Ureter (tissue), 1 donor: Measurements from ENCODE around the gene FZD8. TPM values are rescaled to one million over a fixed set of nuclear protein-coding genes. Genes with fewer than 3 reads are reported as not detected.
A peak's percentile ranks its signal among the peaks of the same experiment; 100 is the strongest.
"Not testable (repeated sequence)": the region's sequence is repeated elsewhere in the genome, so short reads cannot be mapped to it uniquely, and the experiment has no call there.

Source experiments
- DNase-seq: peaks from one replicate; pipeline ENCODE4 v3.0.0-alpha.2; 2020; ENCODE audit warnings: low spot score
- total RNA-seq: library from RNA; stranded (reverse); gene quantifications from one replicate; pipeline ENCODE4 v1.2.4, GENCODE V29; 2023
- donor health status: DM: yes; HTN: yes; CAD: no.

The FZD8 gene, protein sequence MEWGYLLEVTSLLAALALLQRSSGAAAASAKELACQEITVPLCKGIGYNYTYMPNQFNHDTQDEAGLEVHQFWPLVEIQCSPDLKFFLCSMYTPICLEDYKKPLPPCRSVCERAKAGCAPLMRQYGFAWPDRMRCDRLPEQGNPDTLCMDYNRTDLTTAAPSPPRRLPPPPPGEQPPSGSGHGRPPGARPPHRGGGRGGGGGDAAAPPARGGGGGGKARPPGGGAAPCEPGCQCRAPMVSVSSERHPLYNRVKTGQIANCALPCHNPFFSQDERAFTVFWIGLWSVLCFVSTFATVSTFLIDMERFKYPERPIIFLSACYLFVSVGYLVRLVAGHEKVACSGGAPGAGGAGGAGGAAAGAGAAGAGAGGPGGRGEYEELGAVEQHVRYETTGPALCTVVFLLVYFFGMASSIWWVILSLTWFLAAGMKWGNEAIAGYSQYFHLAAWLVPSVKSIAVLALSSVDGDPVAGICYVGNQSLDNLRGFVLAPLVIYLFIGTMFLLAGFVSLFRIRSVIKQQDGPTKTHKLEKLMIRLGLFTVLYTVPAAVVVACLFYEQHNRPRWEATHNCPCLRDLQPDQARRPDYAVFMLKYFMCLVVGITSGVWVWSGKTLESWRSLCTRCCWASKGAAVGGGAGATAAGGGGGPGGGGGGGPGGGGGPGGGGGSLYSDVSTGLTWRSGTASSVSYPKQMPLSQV
- 2.6 TPM for total RNA-seq

DNA sequence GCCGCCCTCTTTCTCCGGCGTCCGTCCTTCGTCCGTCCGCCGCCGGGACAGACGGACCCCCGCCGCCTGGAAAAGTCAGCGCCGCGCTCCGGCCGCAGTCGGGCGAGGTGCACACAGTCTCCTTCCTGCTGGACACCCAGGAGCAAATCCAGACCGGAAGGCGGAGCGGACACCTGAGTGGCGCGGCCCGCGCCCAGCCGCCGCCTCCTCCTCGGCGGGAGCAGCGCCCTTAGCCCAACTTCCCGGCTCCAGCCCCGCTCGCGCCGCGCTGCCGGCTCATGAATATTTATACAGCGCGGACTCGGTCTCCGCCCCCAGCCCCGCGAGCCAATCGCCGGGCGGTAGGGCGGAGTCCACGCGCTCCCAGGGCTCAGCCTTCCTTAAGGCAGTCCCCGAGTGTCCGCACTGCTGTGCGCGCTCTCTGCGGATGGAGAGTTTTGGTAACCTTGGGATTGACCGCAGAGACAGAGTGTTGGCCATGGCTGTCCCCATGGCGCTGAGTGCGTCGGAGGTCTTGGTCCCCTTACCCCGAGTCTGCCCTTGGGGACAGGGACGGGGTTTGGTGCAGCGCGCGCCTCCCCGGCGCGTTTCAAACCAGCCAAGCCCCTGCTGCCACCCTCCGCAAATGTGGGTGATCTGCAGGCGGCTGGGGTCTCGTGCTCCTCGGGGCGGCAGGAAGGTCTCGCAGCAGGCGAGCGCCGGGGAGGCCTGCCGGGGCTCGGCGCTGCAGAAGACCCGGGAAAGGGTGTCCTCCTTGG, at the start of gene FZD8:
TSS of gene FZD8 (minus strand) at position 262 of the 758 bp plus-strand sequence. CDS start 867 bp downstream, outside the sequence.
- DNase-seq = peak; percentile 89

DNA sequence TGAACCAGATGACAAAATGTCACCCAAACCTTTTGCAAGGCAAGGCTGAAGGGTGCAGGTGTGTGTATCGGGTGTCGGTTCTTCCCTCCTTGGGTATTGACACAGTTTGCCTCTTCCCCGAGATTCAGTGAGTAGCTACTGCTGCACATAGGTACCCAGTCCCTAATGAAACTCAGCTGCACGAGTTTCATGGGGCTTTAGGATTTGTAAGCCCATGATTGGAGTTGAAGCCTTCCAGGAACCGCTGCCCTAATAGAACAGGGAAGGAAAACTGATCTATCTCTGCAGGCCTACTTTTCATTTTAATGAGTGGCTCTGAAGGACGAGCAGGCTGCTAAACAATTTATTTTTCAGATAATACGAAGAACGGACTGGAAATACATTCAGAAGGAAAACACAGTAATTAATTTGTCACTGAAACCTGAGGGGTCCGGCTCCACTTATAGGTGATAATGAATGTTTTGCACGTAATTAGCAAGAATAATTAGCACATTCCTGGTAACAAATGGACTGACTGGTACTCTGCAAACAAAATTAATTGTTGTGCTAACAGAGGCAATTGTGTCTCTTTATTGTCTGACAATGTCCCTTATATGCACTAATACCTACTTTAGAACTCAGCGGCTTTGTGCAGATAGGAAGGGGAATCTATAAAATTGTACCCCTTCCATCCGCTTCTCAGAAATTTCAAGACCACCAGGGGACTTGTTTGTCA, 49.6 kb upstream of the FZD8 start:
- DNase-seq = no peak

DNA sequence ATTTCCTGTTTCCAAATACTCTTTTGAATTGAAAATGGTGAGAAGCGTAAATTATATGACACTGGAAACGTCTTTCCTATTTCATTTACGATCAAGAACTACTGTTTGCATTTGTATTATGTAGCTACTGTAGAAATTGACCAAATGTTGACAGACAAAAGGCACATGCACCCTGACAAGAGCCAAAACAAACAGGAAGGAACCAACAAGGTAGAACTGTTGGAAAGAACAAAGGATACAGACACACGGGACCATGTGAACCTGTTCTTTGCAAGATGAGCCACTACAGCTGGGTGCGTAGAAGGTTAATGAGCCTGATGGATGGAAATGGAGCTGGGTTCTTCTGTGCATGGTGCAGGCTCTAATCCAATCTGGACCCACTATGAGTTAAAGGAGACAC, 48.4 kb upstream of the FZD8 start:
- no peak for DNase-seq

DNA sequence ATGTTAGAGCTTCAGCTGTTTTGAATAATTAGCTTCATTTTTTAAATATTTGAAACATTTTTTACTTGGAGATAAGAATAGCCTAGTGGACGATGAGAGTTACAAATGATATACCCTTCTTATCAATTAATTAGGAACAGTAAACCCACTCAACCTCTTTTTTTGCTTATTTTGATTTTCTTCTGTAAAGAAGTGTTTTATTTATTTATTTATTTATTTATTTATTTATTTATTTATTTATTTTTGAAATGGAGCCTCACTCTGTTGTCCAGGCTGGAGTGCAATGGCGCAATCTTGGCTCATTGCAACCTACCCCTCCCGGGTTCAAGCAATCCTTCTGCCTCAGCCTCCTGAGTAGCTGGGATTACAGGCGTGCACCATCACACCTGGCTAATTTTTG, 43.8 kb upstream of the FZD8 start:
- DNase-seq = not testable (repeated sequence)

DNA sequence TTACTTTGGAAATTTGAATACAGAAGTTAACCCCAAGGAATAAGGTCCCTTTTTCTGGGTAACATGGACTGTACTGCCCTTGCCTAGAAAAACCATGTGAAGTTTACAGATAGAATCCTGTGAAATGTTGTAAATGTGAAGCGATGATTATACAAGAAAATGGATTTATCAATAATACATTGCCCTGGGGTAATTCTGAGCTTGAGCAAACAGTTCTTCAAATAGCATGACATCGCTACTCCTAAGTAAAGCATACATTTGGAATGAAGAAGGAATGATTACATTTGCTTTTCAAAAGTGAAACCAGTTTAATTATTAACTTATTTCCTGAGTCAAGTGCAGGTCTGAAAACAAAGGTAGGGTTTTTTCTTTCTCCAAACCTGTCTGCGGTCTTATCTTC, 43.3 kb upstream of the FZD8 start:
- no peak for DNase-seq

DNA sequence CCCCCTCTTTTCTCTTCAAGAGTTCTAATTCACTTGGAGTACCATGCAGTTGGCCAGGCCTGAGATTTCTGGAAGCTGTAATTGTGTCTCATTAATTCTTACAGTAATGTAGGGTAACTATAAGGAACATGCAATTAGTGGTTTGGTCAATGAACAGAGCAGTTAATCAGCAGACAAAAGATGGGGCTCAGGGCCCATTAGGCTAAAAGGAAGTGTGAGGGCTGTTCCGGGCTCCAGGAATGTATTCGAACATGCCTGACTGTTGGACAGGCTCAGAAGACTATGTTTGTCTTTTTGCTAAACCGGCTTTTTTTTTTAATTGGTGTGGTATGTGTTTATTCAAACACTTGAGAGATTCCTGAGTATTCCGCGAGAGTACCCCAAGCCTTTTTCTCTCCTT, 42.5 kb upstream of the FZD8 start:
- no peak for DNase-seq

DNA sequence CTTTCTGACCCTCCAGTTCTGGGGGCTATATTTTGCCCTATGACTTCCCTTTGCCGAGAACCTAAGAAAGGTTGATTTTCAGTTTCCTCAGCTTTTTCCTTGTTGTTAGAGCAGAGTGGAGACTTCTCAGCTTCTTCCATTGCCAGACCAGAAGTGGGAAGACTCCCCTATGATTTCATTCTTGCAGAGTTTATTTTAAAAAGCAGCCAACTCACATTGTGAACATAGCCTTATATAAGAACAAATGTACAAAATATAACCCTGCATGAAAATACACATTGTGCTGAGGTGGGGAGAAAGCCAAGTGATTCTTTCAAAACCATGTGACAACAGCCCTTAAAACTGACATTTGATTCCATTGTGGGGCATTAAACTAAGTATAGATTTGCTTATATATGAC, 33.8 kb upstream of the FZD8 start:
- DNase-seq = no peak

DNA sequence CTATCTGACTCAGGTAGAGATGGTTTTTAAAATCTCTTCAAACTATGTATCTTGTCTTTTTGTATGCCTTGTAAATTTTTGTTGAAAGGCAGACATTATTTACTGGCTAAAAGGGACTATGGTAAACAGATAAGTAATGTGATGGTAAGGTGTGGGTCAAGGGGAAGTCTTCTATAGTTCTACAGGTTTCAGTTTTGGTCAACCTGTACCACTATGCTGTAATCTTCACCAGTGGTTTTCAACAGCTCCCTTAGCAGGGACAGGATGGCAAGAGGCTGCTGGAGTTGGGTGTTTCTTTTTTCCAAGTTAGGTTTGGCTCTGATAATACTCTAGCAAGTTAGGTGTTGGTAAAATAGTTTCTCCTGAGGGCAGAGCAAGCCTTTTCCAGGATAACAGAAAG, 32.7 kb upstream of the FZD8 start:
- no peak for DNase-seq

DNA sequence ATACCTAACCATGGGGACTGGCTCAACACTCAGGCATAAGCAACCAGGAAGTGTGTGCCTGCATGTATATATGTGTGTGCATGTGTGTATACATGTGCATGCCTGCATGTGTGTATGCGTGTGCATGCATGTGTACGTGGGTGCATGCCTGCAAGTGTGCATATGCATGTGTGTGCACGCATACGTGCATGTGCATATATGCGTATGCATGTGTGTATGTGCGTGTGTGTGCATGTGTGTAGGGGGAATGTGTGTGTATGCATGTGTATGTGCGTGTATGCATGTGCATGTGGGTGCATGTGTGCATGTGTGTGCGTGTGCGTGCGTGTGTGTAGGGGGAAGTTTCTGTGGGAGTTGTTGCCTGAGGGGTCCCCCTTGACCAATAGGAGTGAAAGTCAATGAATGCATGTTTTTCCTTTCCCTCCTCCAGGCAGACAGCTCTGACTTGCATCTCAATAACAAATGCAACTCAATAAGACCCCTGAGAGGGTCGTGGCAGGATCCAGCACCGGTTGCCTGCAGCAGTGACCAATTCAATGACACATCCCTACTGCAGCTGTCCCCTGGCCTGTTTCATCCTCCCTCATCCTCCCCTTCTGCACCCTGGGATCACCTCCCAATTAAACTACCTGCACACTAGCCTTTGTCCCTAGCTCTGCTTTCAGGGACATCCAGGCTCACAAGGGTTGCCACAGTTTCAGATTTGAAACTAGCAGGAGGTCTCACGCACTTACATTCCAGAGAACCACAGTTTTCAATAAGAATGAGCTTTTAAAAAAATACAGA, 27.0 kb upstream of the FZD8 start:
- no peak for DNase-seq

DNA sequence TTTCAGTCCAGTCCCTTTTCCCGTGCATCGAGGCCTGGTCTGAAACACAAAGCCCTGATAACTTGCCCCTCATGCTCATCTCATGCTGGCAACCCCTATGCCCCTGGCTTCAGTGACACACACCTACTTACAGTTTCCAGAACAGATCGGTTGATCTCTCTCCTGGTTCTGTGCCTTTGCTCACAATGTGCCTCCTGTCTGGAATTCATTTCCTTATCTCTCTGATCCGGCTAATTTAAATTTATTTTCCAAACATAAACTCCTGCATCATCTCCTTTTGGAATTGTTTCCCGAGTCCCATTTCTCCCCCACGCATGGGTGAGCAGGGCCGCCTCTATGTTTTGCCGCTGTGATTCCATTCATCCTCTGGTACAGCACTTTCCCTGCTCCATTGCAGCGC, 25.9 kb upstream of the FZD8 start:
- no peak for DNase-seq

DNA sequence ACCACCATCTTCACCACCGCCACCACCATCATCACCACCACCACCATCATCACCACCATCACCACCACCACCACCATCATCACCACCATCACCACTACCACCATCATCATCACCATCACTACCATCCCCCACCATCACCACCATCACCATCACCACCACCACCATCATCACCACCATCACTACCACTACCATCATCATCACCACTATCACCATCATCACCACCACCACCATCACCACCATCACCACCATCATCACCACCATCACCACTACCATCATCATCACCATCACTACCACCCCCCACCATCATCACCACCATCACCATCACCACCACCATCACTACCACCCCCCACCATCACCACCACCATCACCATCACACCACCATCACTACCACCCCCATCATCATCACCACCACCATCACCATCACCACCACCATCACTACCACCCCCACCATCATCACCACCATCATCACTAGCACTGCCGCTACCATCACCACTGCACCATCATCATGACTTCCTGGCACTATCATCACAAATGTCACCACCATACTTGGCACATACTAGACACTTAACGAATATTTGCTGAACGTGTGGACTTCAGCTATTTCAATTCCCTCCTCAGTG, 25.3 kb upstream of the FZD8 start:
- DNase-seq = no peak

DNA sequence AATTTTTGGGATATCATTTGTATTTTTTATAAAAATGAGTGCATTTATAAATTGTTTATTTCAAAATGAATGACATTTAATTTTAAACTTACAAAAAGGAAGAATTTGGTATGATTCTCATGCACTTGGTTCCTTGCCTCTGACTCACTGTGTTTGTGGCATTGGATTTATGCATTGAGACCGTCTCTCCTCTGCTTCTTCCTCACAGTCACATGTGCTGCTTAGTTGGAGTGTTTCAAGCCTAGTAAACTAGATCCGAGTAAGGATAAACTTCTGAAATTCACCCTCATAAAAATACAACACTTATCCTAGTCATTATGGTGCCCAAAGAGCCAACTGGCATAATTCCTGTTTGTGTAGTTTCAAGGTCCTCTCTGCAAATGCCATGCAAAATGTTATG, 19.1 kb upstream of the FZD8 start:
- no peak for DNase-seq

DNA sequence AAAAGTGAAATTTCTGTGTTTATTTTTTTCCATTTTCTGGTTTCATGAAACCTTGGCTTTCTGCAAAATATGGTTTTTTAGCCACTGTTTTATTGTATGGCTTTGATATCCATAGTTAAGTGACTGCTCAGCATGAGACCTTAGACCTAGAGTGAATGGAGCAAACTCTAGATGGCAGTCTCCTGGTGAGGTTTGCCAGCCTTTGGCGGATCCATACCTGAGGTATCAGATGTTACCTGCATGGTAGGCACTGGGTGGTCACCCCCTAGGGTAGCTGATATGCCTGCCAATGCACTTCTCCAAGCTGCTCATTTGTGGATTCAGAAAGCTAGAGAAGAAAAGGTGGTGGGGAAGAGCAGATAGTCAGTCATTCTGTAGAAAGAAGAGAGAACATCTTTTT, 17.4 kb upstream of the FZD8 start:
- no peak for DNase-seq

DNA sequence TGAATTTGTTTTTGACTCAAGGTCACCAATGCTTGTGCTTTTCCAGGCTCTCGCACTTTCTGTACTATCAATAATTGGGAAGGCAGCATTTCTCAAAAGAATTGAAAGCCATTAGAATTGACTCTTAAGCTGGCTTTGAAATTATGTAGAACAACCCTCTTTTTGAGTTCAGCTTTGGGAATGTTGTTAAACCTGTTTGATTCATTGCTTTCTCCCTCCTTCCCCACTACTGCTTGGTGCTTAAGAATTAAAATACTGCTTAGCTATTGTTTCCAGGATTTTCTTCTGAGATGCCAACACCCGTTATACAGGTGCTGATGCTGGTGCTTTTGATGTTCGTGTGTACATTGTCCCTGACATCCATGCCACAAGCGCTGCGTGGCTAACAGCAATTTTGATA, 15.5 kb upstream of the FZD8 start:
- DNase-seq = no peak

DNA sequence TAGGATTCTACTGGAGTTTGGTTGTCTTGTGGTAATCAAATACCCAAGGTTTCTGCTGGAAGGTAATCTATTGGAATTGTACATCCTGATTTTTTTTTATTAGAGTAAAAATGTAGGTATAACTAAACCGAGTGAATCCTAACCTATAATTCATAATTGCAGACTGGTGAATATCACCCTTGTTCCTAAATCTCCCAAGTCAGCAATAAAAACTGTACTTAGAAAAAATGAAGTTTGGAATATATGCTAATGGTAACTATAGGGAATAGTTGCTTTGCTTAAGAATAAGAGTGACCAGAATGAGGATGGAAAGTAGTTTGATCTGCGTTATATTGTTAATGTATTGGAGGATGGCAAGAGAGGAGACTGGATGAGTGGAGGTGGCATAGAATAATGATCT, 10.7 kb upstream of the FZD8 start:
- DNase-seq = no peak

DNA sequence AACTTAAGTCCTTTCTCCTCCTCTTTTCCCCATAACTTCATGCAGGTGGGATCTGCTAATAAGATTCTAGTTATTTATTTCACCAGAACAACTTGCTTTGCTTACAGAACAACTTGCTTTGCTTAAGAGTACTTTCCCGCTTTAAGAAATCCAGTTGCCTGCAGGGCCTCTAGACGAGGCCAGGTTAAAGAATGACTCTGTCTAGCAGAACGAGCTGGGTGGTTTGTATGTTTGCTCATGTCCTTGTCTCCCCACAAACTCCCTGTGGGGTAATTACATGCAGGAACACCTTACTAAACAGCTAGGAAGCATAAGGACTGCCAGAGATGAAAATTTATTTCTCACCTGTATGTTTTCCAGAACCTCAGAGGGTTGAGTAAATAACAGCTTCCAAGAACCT, 8.8 kb upstream of the FZD8 start:
- DNase-seq = no peak

DNA sequence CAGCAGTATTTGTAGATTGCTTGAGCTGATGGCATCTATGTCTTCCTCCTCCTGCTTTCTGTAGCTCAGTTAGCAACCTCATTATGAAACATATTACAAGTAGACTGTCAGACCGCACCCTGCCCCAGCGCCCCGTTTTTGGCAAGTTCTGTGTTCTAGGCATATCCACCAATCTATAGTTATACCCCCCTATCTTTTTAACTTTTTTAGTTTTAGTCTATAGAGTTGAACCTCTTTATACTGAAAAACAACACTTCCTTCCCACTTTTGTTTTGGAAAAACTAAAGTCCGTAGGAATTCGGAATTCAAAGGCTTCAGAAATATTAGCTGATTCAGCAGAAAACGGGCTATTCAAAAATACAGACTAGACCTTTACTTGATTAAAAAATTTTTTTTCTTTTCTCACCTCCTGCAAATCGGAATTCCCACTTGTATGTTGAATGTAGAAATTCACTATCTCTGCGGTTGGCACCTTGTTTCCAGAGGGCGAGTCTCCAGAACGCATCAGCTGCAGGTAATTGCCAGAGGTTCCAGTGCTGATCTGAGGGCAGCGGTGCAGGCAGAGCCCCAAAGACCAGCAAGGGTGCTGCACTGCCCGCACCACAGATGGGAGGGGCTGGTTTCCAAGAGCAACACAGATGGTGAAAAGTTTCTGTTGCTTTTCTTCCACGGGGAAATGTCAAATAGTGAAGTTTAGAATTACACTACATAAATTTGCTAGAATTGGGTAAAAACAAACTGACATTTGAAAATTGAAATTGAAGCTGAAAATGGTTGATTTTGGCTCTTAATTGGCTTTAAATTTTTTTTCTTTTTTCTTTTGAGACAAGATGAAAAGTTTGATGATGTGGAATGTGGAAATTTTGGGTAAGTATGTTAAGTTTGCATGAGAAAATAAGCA, 2.2 kb upstream of the FZD8 start:
- DNase-seq = no peak

DNA sequence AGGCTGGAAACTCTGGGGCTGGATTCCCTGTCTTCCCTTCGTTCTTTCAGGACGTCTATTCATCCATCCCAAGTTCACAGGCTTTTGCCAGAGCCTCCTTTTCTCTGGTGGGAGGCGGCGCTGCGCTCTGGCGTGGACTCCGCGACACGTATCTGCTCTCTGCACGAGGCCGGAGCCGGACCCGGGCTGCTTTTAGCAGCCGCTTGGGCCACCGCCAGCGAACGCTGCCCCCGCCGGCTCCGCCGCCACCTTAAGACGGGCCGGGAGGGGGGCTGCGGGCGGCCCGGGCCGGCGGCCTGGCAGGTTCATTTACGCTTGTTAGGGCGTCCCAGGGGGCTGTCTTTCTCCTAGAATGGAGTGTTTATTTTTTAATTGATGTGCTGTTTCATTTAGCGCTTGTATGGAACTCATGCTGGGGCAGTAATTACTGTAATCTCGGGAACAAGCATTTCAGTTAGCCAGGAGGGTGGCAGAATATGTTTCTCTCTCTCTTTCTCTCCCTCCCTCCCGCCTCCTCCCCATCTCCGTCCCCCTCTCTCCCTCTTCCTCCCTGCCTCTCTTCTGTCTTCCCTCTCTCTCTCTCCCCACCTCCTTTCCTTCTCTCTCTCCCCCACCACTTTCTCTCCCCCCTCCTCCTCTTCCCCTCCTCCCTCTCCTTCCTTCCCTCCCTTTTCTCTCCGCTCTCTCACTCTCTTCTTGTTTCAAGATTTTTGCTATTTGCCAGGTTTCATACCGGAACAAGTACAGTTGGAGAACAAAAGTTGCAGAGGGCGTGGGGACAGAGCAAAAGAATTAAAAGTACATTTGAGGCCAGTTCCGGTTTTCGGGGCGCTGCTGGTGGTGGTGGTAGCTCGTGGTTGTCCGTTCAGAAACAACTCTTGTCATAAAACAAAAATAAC, 1.3 kb upstream of the FZD8 start:
- peak; percentile 56 for DNase-seq

DNA sequence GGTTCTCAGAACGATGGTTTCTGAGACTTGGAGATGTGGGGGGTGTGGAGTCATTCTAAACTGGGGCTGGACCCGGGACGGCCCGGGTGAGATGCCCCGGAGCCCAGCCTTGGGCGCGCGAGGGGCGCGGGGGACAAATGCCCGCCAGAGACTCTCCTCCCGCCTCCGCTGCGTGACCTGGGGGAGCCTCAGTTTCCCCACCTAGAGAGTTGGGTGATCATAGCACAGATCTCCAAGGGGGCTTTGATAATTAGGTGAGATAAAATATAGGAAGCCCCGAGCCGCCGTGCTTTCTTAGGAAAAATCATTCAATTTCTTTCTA, 658 bp upstream of the FZD8 start:
- DNase-seq = no peak
